Measurements from ENCODE around the gene NPFF. TPM values are rescaled to one million over a fixed set of nuclear protein-coding genes. Genes with fewer than 3 reads are reported as not detected.

NPFF gene
- total RNA-seq, 1 experiment from 2014 or later: not detected

DNA sequence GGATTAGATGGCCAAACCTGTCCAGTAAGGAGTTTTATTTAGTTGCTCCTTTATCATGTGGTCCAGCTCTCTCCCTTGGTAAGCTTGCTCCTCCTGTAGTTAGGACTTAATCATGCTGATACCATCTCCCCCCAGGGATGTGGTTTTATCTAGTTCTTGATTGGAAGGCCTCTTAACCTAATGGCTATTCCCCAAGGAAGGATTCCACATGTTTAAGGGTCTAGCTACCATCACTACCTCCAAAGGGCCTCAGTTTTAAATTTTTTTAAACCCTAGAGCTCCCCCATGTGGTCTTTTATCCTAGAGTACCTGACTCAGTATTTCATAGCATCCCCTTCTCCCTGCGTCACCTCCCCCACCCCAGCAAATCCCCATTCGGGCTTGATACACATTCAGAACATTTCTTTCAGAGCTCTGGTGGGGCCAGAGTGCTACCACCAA, 30.5 kb downstream of the NPFF start:
- no peak for DNase-seq (ENCODE audit: low spot score)

DNA sequence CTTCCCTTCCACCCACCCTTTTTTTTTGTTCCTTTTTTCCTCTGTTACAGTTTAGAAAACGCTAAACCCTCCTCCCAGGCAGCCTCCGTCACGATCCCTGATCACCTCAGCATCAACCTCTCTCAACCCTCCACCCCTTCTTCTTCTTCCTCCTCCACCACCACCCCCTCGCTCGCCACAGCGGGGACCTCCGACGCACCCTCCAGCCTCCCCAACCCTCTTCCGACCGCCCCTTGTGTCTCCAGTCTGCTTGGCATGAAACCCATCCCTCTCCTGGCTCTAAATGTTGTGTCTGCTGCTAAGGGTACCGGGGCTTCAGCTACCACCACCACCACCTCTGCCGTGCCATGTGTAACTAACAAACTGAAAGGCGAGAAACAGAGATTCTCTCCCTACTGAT, 32.5 kb downstream of the NPFF start:
- no peak for DNase-seq (ENCODE audit: low spot score)

DNA sequence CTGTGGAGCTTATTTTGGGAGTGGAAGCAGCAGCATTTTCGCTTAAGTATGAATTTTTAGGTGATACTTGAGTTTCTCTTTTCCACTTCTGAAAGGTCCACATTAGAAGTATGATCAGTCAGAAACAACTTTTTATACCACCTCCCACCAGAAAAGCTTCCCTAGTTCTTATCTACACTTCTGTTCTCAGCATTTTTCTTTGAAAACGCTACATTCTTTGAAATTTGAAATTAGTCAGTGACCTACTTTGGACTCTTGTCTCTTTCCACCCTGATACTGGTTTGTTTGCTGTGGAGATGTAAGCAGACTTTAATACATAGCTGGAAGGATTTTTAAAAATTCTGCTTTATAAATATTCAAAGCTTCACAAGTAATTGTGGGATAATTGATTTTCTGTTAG, 33.2 kb downstream of the NPFF start:
- no peak for DNase-seq (ENCODE audit: low spot score)

DNA sequence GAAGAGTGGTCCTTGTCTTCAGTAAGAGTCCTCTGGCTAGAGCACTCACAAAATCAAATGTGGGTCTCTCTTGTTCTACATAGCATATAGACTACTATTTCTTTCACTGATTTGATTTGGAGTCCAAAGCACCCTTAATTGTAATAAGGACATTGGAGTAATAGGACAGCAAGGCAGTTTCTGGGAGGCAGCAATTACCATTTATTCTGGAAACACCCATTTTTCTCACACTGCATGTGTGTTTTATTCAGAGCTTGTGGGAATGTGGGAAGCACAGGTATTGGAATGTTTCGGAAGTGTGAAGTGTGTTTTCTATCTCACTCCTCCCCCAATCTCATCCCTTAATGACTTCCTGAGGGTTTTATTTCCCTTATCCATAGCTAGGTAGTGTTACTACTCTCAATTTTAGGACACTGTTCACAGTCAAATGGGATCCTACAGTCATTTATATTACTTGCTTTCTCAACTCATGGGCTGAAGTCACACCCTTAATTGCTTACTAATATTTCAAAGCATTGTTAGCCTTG, 35.2 kb downstream of the NPFF start:
- DNase-seq (ENCODE audit: low spot score): no peak

DNA sequence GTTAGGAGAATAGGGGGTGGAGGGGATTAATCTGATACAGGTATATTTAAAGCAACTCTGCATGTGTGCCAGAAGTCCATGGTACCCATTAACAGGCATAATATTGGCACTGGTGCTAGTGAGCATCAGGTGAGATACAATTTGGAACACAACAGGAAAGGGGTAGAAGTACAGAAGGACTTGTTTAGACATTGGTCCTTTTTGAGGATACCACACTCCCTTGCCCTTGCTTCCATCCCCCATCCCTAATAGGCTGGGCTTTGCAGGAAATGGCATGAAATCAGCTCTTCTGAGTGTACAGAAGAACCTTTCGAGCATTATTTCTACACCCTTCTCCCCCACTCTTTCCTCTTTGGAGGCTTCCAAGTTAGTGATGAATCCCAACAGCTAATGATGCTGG, 39.0 kb downstream of the NPFF start:
- no peak for DNase-seq (ENCODE audit: low spot score)

DNA sequence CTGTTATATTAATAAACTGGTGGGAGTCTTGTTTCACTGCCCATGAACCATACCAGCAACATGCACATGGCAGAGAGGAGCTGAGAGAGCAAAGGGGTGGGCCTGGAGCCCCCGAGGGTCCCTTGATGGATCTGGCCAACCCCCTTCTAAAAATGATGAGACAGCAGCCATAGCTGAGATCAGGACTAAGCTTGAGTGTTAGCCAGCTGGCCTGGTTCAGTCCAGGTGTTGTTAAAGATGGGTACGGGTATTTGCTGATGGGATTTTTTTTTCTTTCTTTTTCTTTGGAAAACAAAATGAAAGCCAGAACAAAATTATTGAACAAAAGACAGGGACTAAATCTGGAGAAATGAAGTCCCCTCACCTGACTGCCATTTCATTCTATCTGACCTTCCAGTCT, 39.4 kb downstream of the NPFF start:
- DNase-seq (ENCODE audit: low spot score): no peak

DNA sequence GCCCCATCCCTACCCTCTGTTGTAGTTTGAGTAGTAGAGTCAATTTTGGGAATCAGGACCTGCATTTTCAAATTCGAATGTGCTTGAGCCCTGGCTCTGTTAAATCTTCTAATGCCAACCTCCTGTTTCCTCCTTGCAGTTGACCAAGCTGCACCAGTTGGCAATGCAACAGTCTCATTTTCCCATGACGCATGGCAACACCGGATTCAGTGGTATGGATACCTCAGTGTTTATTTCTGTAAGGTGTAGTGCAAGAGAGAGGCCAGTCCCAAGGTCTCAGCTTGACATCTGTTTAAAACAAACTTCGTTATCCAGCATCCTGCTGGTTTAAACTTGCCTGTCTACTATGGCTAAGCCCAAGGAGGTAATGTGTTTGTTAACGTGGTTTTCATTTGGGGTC, 40.2 kb downstream of the NPFF start:
- DNase-seq (ENCODE audit: low spot score): no peak

DNA sequence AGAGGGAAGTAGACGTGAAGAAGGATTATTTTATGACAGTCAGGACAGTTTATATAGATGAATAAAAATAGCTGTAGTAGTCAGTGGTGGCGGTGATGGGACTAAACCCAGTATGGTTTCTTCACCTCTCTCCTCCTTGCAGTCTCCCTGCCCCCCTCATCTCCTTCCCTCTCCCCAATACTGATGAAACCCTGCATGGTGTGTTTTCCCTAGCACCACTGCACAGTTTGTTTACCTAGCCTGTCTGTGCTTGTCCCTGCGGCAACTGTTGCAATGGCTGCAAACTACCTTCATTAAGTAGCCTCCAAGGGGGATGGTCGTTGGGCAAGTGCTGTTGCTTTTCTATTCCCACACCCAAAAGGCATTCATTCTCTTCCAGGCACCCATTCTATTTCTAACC, 40.6 kb downstream of the NPFF start:
- DNase-seq (ENCODE audit: low spot score): no peak

DNA sequence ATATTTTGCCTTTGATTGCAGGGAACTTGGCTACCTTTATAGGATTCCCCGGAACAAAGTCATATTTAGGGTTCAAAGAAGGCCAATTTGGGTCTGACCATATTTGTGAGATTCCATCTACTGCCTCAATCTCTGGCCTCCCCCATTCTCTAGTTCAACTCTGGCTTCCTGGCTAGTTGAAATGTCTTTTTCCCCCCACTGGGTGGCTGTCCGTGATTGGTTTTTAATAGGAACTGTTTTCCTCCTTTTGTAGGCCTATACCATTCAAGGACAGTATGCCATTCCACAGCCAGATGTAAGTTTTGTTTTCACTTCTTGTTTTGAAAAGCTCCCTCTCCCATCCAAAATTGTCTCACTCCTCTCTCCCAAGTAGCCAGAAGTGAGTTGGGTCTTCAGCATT, 41.6 kb downstream of the NPFF start:
- DNase-seq (ENCODE audit: low spot score): no peak

DNA sequence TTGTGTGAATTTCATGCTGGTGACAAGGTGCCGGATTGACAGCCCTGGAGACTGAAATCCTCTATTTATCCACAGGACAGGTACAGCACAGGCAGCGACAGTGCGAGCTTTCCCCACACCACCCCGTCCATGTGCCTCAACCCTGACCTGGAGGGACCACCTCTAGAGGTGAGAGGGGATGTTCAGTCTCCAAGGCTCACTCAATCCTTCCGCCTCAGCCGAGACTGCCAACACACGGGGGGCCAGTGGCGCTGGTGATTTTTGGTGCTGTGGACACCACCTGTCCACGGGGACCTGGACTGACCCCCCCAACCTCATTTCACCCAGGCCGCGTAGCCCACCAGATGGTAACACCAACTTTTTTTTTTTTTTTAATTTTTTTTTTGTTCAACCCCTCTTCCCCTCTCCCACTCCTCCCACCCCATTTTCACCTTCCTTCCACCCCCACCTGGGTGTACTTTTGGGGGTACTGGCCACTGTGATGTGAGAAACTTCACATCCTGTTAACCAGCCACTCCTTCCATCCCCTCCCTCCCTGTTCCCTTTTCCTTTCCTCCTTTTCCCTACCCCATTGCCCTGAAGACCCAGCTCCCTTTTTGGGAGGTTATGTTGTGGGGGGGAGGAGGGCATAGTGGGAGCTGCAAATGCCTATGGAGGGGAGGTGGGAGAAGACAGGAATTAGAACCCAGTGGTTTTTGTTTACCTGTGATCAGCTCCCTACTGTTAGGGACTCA, 42.4 kb downstream of the NPFF start:
- no peak for DNase-seq (ENCODE audit: low spot score)

DNA sequence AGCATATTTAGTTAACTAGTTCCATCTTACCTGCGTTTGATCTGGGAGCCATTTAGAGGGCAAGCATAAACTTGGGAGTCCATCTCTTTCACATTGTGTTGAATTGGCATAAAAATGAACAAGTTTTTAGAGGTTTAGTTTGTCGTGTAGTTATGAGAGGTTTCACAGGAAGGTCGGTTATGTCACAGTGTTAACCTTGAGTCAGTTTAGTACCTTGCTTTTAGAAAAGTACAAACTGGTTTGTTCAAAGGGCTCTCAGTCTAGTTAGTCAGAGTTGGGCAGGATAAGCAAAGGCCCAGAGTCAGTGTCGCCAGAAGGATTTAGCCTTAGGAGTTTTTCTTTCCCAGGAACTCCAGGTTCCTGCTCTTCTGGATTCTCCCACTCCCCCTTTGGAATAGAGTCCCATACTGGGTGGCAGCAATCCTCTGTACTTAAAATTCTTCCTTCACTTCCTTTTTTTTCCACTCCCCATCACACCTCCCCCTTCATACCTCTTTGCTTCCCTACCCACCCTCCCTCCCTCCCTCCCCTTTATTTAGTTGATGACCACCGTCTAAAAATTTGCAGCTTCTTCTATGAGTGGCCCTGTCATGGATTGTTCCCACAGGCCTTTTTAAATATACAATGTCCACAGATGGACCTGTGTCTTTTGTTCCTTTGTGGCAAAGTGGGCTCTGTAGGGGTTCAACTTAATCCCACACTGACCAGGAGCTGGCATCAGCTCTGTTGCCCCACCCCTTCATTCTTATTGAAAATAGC, 43.3 kb downstream of the NPFF start:
- no peak for DNase-seq (ENCODE audit: low spot score)

DNA sequence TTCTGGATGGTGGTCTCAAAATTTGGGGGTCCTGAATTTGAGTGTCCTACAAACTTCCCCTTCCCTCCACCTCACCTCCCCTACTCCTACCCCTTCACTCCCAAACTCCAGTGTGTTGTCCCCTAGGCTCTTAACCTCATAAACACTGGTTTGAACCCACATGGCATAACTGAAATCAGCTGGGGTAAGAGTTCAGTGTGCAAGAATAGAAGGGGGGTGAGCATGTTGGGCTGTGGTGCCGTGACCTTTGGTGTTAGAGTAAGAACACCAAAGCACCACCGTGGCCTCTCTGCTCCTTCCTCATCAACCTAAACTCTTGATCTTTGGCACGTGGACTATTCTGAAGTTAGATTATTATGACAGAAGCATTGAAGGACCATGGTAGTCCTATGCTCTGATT, 44.3 kb downstream of the NPFF start:
- DNase-seq (ENCODE audit: low spot score): no peak

DNA sequence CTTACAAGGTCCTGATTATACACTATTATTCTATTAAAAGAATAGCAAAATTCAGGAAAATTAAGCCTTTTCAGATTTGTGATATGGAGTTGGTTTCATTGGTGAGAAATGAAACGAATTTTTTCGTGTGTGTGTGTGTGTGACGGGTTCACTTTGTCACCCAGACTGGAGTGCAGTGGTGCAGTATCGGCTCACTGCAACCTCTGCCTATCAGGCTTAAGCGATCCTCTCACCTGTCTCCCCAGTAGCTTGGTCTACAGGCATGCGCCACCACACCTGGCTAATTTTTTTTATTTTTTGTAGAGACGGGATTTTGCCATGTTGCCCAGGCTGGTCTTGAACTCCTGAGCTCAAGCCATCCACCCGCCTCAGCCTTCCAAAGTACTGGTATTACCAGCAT, 45.7 kb downstream of the NPFF start:
- DNase-seq (ENCODE audit: low spot score): no peak

DNA sequence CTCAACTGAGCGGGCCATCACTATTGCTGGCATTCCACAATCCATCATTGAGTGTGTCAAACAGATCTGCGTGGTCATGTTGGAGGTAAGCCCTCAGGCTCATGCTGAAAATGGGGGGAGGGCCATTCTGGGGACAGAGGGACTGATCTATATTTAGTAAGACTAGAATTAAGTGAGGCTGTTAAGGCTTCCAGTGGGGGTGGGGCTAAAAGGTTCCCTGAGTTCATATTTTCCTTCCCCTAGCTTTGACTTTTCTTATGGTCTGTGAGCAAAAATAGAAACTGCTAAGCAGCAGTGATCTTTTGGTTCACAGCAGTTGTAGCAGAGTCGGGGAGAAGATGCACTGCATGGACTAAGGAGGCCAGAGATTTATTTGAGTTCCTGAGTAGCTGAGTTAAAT, 46.2 kb downstream of the NPFF start:
- no peak for DNase-seq (ENCODE audit: low spot score)

DNA sequence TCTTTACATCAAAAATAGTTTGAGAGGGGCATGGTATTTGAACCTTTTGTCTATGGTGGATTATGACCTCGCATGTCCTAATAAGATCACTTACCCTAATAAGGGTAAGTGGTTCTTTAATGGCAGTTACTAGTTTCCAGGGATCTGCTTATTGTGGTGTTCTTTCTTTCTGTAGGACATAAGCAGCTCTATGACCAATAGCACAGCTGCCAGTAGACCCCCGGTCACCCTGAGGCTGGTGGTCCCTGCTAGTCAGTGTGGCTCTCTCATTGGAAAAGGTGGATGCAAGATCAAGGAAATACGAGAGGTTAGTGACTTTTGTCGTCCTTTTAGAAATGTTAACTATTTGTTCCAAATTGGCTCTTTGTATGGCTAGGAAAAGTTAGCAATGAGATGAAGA, 48.2 kb downstream of the NPFF start:
- no peak for DNase-seq (ENCODE audit: low spot score)

Other genes starting within 250 kb of the NPFF start
- 7.8 and 22.6 TPM in 2 replicates for gene ESPL1, start 239.2 kb downstream of the NPFF start, total RNA-seq (2014; rRNA removed; shearing (Covaris generic))
- gene PFDN5, start 211.9 kb downstream of the NPFF start, total RNA-seq (2014; rRNA removed; shearing (Covaris generic)): 462 and 537 TPM in 2 replicates
- 80.2 and 82.8 TPM in 2 replicates for gene MYG1, start 207.8 kb downstream of the NPFF start, total RNA-seq (2014; rRNA removed; shearing (Covaris generic))
- 57.0 and 74.6 TPM in 2 replicates for gene AAAS, start 185.9 kb downstream of the NPFF start, total RNA-seq (2014; rRNA removed; shearing (Covaris generic))
- not detected in 2 replicates for gene SP7, start 171.1 kb downstream of the NPFF start, total RNA-seq (2014; rRNA removed; shearing (Covaris generic))
- gene SP1, start 127.3 kb downstream of the NPFF start, total RNA-seq (2014; rRNA removed; shearing (Covaris generic)): 26.9 and 33.4 TPM in 2 replicates
- not detected in 2 replicates for gene AMHR2, start 83.6 kb downstream of the NPFF start, total RNA-seq (2014; rRNA removed; shearing (Covaris generic))
- 59.6 and 110 TPM in 2 replicates for gene PRR13, start 65.8 kb downstream of the NPFF start, total RNA-seq (2014; rRNA removed; shearing (Covaris generic))
- 187 and 206 TPM in 2 replicates for gene PCBP2, start 55.4 kb downstream of the NPFF start, total RNA-seq (2014; rRNA removed; shearing (Covaris generic))
- 9.1 and 14.3 TPM in 2 replicates for gene MAP3K12, start 8.0 kb downstream of the NPFF start, total RNA-seq (2014; rRNA removed; shearing (Covaris generic))
- 46.4 and 47.0 TPM in 2 replicates for gene TARBP2, start 6.2 kb downstream of the NPFF start, total RNA-seq (2014; rRNA removed; shearing (Covaris generic))
- 6.1 and 12.4 TPM in 2 replicates for gene ATF7, start 118.9 kb upstream of the NPFF start, total RNA-seq (2014; rRNA removed; shearing (Covaris generic))
- gene ATP5MC2, start 168.6 kb upstream of the NPFF start, total RNA-seq (2014; rRNA removed; shearing (Covaris generic)): 391 and 444 TPM in 2 replicates
- gene CALCOCO1, start 220.0 kb upstream of the NPFF start, total RNA-seq (2014; rRNA removed; shearing (Covaris generic)): 24.3 and 33.5 TPM in 2 replicates
- not detected in 2 replicates for gene CISTR, start 244.5 kb upstream of the NPFF start, total RNA-seq (2014; rRNA removed; shearing (Covaris generic))